Thyroid gland (tissue), 4 donors: Measurements from ENCODE around the gene PPP1R11.

Experiments
- CTCF ChIP-seq, 6 experiments: fragments of 200-600 bp in 3 of 6; fragments of 450-650 bp in 3 of 6; sonication (generic) in 3 of 6; IDR thresholded peaks; one replicate each; pipeline ENCODE4 v1.5.1; 2016 to 2019; ENCODE audit warnings: antibody characterized with exemption in 6 of 6, mild to moderate bottlenecking in 2 of 6, inconsistent platforms in 1 of 6, moderate library complexity in 1 of 6
- POLR2A ChIP-seq, 2 donors: fragments of 450-650 bp; IDR thresholded peaks; one replicate each; pipeline ENCODE4 v1.6.1; 2017; ENCODE audit warnings: antibody characterized with exemption in 2 of 2, mild to moderate bottlenecking in 2 of 2, moderate library complexity in 1 of 2

- peak; percentile 80 to 99 (median 92) for TF ChIP-seq CTCF (IDR thresholded peaks at IDR 0.05)
- TF ChIP-seq POLR2A (IDR thresholded peaks at IDR 0.05): no peak
Measured at GRCh38 chr6:30102970-30103871, 36.2 kb downstream of the PPP1R11 start.
